ENCODE measurements around the gene DNAH9. TPM values are rescaled to one million over a fixed set of nuclear protein-coding genes. Genes with fewer than 3 reads are reported as not detected.

DNAH9 gene
- total RNA-seq, 4 donors from 2014 or later = 0.13 to 0.19 TPM; not detected in 2

- Histone ChIP-seq H3K9me3 (no peaks in the 10 kb centered on the region), H3K27ac (no peak overlapping the region), H3K4me3 (no peak overlapping the region), H3K27me3 (no peaks in the 10 kb centered on the region), H3K4me1 (no peaks in the 10 kb centered on the region), H3K36me3 (no peaks in the 10 kb centered on the region)
- TF ChIP-seq POLR2A (IDR thresholded peaks at IDR 0.05) = no peak
- TF ChIP-seq, protein P1, sequence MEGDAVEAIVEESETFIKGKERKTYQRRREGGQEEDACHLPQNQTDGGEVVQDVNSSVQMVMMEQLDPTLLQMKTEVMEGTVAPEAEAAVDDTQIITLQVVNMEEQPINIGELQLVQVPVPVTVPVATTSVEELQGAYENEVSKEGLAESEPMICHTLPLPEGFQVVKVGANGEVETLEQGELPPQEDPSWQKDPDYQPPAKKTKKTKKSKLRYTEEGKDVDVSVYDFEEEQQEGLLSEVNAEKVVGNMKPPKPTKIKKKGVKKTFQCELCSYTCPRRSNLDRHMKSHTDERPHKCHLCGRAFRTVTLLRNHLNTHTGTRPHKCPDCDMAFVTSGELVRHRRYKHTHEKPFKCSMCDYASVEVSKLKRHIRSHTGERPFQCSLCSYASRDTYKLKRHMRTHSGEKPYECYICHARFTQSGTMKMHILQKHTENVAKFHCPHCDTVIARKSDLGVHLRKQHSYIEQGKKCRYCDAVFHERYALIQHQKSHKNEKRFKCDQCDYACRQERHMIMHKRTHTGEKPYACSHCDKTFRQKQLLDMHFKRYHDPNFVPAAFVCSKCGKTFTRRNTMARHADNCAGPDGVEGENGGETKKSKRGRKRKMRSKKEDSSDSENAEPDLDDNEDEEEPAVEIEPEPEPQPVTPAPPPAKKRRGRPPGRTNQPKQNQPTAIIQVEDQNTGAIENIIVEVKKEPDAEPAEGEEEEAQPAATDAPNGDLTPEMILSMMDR (IDR thresholded peaks at IDR 0.05) = no peak
- DNase-seq = no peak
These were observed 159.5 kb downstream of the DNAH9 start for GRCh38 chr17:11757815-11758214.

- Histone ChIP-seq H3K4me1 (no peaks in the 10 kb centered on the region), H3K36me3 (no peaks in the 10 kb centered on the region), H3K27ac (no peak overlapping the region), H3K4me3 (no peak overlapping the region), H3K9me3 (no peaks in the 10 kb centered on the region), H3K27me3 (no peaks in the 10 kb centered on the region)
- DNase-seq = no peak
- TF ChIP-seq POLR2A (IDR thresholded peaks at IDR 0.05) = no peak
- TF ChIP-seq, protein P1 (IDR thresholded peaks at IDR 0.05) = no peak
These were observed 169.8 kb downstream of the DNAH9 start for GRCh38 chr17:11768106-11768505.

DNA sequence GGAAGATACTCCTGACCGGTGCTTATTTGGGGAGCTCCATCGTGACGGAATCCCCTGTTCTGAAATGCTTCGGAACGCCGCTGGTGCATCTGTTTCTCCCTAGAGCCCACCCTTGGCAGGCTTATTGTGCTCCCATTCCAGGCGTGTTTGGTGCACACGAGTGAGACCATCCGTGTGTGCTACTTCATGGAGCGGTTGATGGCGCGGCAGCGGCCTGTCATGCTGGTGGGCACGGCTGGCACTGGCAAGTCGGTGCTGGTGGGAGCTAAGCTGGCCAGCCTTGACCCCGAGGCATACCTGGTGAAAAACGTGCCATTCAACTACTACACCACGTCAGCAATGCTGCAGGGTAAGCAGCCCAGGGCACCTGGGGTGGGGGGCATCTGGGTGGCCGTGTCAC lies 170.7 kb downstream of the DNAH9 start:
- no peaks in the 10 kb centered on the region for H3K9me3 ChIP-seq
- no peaks in the 10 kb centered on the region for H3K36me3 ChIP-seq
- H3K27me3 ChIP-seq = no peaks in the 10 kb centered on the region
- H3K4me3 ChIP-seq = no peak overlapping the region
- H3K27ac ChIP-seq = no peak overlapping the region
- TF ChIP-seq, protein P1 (IDR thresholded peaks at IDR 0.05) = no peak
- TF ChIP-seq POLR2A (IDR thresholded peaks at IDR 0.05) = no peak
- H3K4me1 ChIP-seq = no peaks in the 10 kb centered on the region
- no peak for DNase-seq

- TF ChIP-seq POLR2A (IDR thresholded peaks at IDR 0.05) = no peak
- TF ChIP-seq, protein P1 (IDR thresholded peaks at IDR 0.05) = no peak
- H3K9me3 ChIP-seq = no peaks in the 10 kb centered on the region
- no peaks in the 10 kb centered on the region for H3K4me1 ChIP-seq
- H3K27me3 ChIP-seq = no peaks in the 10 kb centered on the region
- no peak overlapping the region for H3K4me3 ChIP-seq
- H3K27ac ChIP-seq = no peak overlapping the region
- no peak for DNase-seq
- no peaks in the 10 kb centered on the region for H3K36me3 ChIP-seq
These were observed 173.8 kb downstream of the DNAH9 start for GRCh38 chr17:11772031-11772430.

DNA sequence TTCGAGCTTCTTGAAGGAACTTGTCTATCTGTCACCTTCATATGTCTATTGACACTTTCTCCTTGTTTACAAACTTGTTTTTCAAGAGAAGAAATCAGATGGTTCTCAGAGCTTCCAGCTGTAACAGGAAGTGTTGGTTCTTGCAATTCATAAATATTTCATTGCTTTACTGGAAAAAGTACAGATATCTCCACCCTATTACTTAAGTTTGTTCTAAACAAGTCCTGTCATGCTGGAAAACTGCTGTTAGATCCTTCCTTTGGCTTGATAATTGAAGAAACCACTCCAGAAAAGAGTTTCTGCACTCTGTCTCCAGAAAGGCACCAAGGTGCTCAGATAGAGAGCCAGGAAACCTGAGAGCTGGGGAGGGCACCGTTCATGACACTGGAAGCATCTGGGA lies 181.6 kb downstream of the DNAH9 start:
- no peaks in the 10 kb centered on the region for H3K36me3 ChIP-seq
- no peak overlapping the region for H3K27ac ChIP-seq
- no peaks in the 10 kb centered on the region for H3K4me1 ChIP-seq
- no peak for TF ChIP-seq POLR2A (IDR thresholded peaks at IDR 0.05)
- TF ChIP-seq, protein P1 (IDR thresholded peaks at IDR 0.05) = no peak
- no peaks in the 10 kb centered on the region for H3K9me3 ChIP-seq
- H3K4me3 ChIP-seq = no peak overlapping the region
- H3K27me3 ChIP-seq = no peaks in the 10 kb centered on the region
- DNase-seq = no peak

GRCh38 chr17:11780621-11781020 lies 182.4 kb downstream of the DNAH9 start:
- Histone ChIP-seq H3K27me3 (no peaks in the 10 kb centered on the region), H3K9me3 (no peaks in the 10 kb centered on the region), H3K27ac (no peak overlapping the region), H3K4me3 (no peak overlapping the region), H3K36me3 (no peaks in the 10 kb centered on the region), H3K4me1 (no peaks in the 10 kb centered on the region)
- no peak for DNase-seq
- TF ChIP-seq POLR2A (IDR thresholded peaks at IDR 0.05) = no peak
- TF ChIP-seq, protein P1 (IDR thresholded peaks at IDR 0.05) = no peak

Measured in Peyer's patch (tissue), 4 donors.